K562 (cell line): ENCODE measurements around the gene WDR45B. TPM values are rescaled to one million over a fixed set of nuclear protein-coding genes. Genes with fewer than 3 reads are reported as not detected.

ENCODE experiments used
- ATAC-seq: fragments of 200-7000 bp; cut with Tn5 transposase; 3 replicates; pipeline ENCODE4 v1.9.1; 2020; ENCODE audit warnings: moderate library complexity
- BruUV-seq: library from RNA; stranded (reverse); fragments of 400-500 nt; replicated peaks from 2 replicates; lab custom pipeline; 2021; lab: Mats Ljungman, UMichigan
- CTCF ChIA-PET: fragments of 300-600 bp; formaldehyde crosslinking; extraction: SDS; loops from one replicate; lab custom pipeline; 2021; ENCODE audit warnings: low intra/inter-chr PET ratio; lab: Yijun Ruan, JAX
- POLR2A ChIA-PET: fragments of 300-600, 350-650 bp; sonication (Branson Sonifier 250); formaldehyde crosslinking; extraction: SDS; loops from one replicate; lab custom pipeline; 2021; ENCODE audit warnings: antibody characterized with exemption, inconsistent platforms; lab: Yijun Ruan, JAX
- DNase-seq, 4 experiments: peaks; one replicate each; pipeline versions ENCODE4 v3.0.0 to v3.0.0-alpha.2; 2011 to 2018; ENCODE audit warnings: low spot score in 3 of 4, mixed read lengths in 3 of 4; ENCODE audit errors: extremely low read depth in 1 of 4
- FAIRE-seq: peaks from 2 replicates; lab custom pipeline; 2011; peaks lifted over from hg19 to GRCh38; lab: Jason Lieb, UNC
- H2AFZ ChIP-seq: 2 replicates; pipeline ENCODE4 v1.6.0; 2011; ENCODE audit warnings: low read depth, low read length, control low read depth, inconsistent platforms
- H3K27ac ChIP-seq: fragments of 200-600 bp; 3 replicates; pipeline ENCODE4 v1.8.0; 2011; ENCODE audit warnings: low read depth, mild to moderate bottlenecking, control low read depth, inconsistent platforms, low read length, moderate library complexity, mixed read lengths; ENCODE audit errors: extremely low read depth
- H3K27me3 ChIP-seq, 2 experiments: fragments of 300-600 bp in 1 of 2; 2 replicates in 1 of 2; 3 replicates in 1 of 2; pipeline versions ENCODE4 v1.6.0 to v1.8.0; 2011; ENCODE audit warnings: inconsistent platforms in 2 of 2, low read length in 2 of 2, mild to moderate bottlenecking in 1 of 2, mixed read lengths in 1 of 2, moderate library complexity in 1 of 2; ENCODE audit not compliant: control insufficient read depth in 2 of 2, insufficient read depth in 2 of 2
- H3K36me3 ChIP-seq: fragments of 300-600 bp; 3 replicates; pipeline ENCODE4 v1.8.0; 2011; ENCODE audit warnings: mild to moderate bottlenecking, low read length, inconsistent platforms; ENCODE audit not compliant: control insufficient read depth, insufficient read depth
- H3K4me1 ChIP-seq, 2 experiments: fragments of 200-600 bp in 1 of 2; replicated peaks in 1 of 2; 2 replicates in 1 of 2; 3 replicates in 1 of 2; pipeline versions ENCODE4 v1.5.1 to v1.8.0; 2011; ENCODE audit warnings: inconsistent platforms in 2 of 2, low read length in 2 of 2, mild to moderate bottlenecking in 1 of 2, mixed read lengths in 1 of 2, moderate library complexity in 1 of 2; ENCODE audit not compliant: control insufficient read depth in 2 of 2, insufficient read depth in 2 of 2
- H3K4me2 ChIP-seq: 2 replicates; pipeline ENCODE4 v1.6.1; 2011; ENCODE audit warnings: low read length, control low read depth, inconsistent platforms, mixed read lengths; ENCODE audit not compliant: insufficient read depth
- H3K4me3 ChIP-seq: fragments of 200-600 bp; sonication (generic), shearing (Covaris generic); 2 replicates; pipeline ENCODE4 v1.5.1; 2016; ENCODE audit warnings: control low read depth, inconsistent platforms
- H3K79me2 ChIP-seq: fragments of 200-600 bp; 3 replicates; pipeline ENCODE4 v1.8.0; 2011; ENCODE audit warnings: low read length, inconsistent platforms; ENCODE audit not compliant: control insufficient read depth, insufficient read depth
- H3K9ac ChIP-seq, 2 experiments: 2 replicates each; pipeline versions ENCODE4 v1.6.0 to v1.6.1; 2011; ENCODE audit warnings: low read depth in 2 of 2, low read length in 2 of 2, control low read depth in 1 of 2, inconsistent platforms in 1 of 2, mild to moderate bottlenecking in 1 of 2, mixed read lengths in 1 of 2; ENCODE audit not compliant: insufficient read depth in 1 of 2
- H3K9me1 ChIP-seq: one replicate; pipeline ENCODE4 v1.6.0; 2011; ENCODE audit warnings: inconsistent platforms, mild to moderate bottlenecking, low read length, moderate library complexity; ENCODE audit not compliant: control insufficient read depth, insufficient read depth
- H3K9me3 ChIP-seq: replicated peaks from 2 replicates; pipeline ENCODE4 v1.5.1; 2011; ENCODE audit warnings: low read depth, low read length, inconsistent platforms; ENCODE audit not compliant: control insufficient read depth, insufficient read depth
- H4K20me1 ChIP-seq: replicated peaks from 2 replicates; pipeline ENCODE4 v1.6.1; 2011; ENCODE audit warnings: low read length, inconsistent platforms, mixed read lengths; ENCODE audit not compliant: control insufficient read depth, insufficient read depth
- BCL6 ChIP-seq: fragments of 250-450 bp; sonication (Bioruptor Pico); IDR thresholded peaks from 2 replicates; pipeline ENCODE4 v1.4.0; 2020
- FOXA3 ChIP-seq, 2 experiments: fragments of 450-650 bp in 1 of 2; sonication (generic) in 1 of 2; formaldehyde crosslinking; IDR thresholded peaks in 1 of 2; conservative IDR thresholded peaks in 1 of 2; 2 replicates each; pipeline versions ENCODE4 v1.4.0 to v1.8.0; 2020 to 2022; ENCODE audit warnings: mild to moderate bottlenecking in 2 of 2, missing genetic modification reagents in 1 of 2
- SIX5 ChIP-seq, 2 experiments: IDR thresholded peaks; 2 replicates each; pipeline ENCODE4 v1.6.1; 2011; ENCODE audit warnings: low read length in 2 of 2, borderline replicate concordance in 1 of 2, low read depth in 1 of 2, mild to moderate bottlenecking in 1 of 2, moderate library complexity in 1 of 2; ENCODE audit not compliant: insufficient read depth in 1 of 2
- ZBTB7A ChIP-seq: IDR thresholded peaks from 2 replicates; pipeline ENCODE4 v1.6.1; 2011; ENCODE audit warnings: low read depth, mild to moderate bottlenecking, low read length, moderate library complexity, borderline replicate concordance; ENCODE audit not compliant: control insufficient read depth
- ZNF444 ChIP-seq: fragments of 250-450 bp; sonication (Bioruptor Pico); IDR thresholded peaks from 2 replicates; pipeline ENCODE4 v1.4.0; 2020; ENCODE audit warnings: mild to moderate bottlenecking, moderate library complexity
- ZNF79 ChIP-seq: fragments of 250-450 bp; sonication (Bioruptor Pico); IDR thresholded peaks from 2 replicates; pipeline ENCODE4 v1.4.0; 2020; ENCODE audit warnings: low read depth, mild to moderate bottlenecking, moderate library complexity
- WGBS: fragments of 100-300 bp; shearing (Covaris generic); methylation state at CpG from one replicate; pipeline ENCODE4 v1.1.6; 2016; ENCODE audit warnings: low coverage, mixed read lengths; ENCODE audit not compliant: insufficient coverage; ENCODE audit errors: missing lambda C conversion rate; 5-methylcytosine and 5-hydroxymethylcytosine counted together
- in situ Hi-C: fragments of 300-500 bp; cut with MboI; formaldehyde crosslinking; loops from 4 replicates; pipeline ENCODE4 v1.15.0; 2018; ENCODE audit warnings: inconsistent platforms, mixed read lengths
- intact Hi-C: fragments of 100-400 bp; cut with micrococcal nuclease; formaldehyde crosslinking; loops from 2 replicates; pipeline ENCODE4 v1.14.2; 2022
- polyA plus RNA-seq, 8 experiments: library from polyadenylated mRNA; depleted of rRNA in 4 of 8; stranded (reverse) in 5 of 8; unstranded in 3 of 8; fragments of >200 nt; fragmentation: Nextera tagmentation in 2 of 8; fragmentation: Illumina TruSeq in 1 of 8; extraction: Ambion mirVana in 2 of 8; extraction: Trizol in 1 of 8; gene quantifications; 2 replicates each; pipeline versions ENCODE4 v1.2.1 to v1.2.3, GENCODE V29; 2011 to 2014; ENCODE audit warnings: inconsistent platforms in 1 of 8, missing spikeins in 1 of 8
- total RNA-seq, 7 experiments: library from RNA; depleted of rRNA in 6 of 7; stranded (reverse); fragments of >200 nt in 6 of 7; fragmentation: Illumina TruSeq in 2 of 7; extraction: Trizol in 2 of 7; gene quantifications; 2 replicates each; pipeline versions ENCODE4 v1.2.1 to v1.2.3, GENCODE V29; 2011 to 2021; ENCODE audit warnings: low replicate concordance in 1 of 7
- TF ChIP-seq, protein P1 (sequence below): fragments of 200-800 bp; sonication (Bioruptor generic); IDR thresholded peaks from 2 replicates; pipeline ENCODE4 v1.6.1; 2017; ENCODE audit warnings: missing genetic modification characterization, missing compliant biosample characterization
- TF ChIP-seq, protein P2 (sequence below): sonication (generic); formaldehyde crosslinking; IDR thresholded peaks from 2 replicates; pipeline ENCODE4 v1.8.0; 2023; ENCODE audit warnings: mild to moderate bottlenecking, missing genetic modification reagents
- TF ChIP-seq, protein P3 (sequence below): fragments of 250-450 bp; sonication (Bioruptor Pico); IDR thresholded peaks from 2 replicates; pipeline ENCODE4 v1.6.1; 2021; ENCODE audit warnings: mild to moderate bottlenecking
- TF ChIP-seq, protein P4 (sequence below): fragments of 250-450 bp; sonication (Bioruptor Pico); IDR thresholded peaks from 2 replicates; pipeline ENCODE4 v1.5.0; 2021; ENCODE audit warnings: mild to moderate bottlenecking, moderate library complexity

Gene WDR45B
- total and polyA plus RNA-seq, 9 of the 15 experiments (the other 6 are each of a cell fraction or from before 2014, with no cell fraction given) = 0.72 to 74.4 (median 35.9) TPM

DNA sequence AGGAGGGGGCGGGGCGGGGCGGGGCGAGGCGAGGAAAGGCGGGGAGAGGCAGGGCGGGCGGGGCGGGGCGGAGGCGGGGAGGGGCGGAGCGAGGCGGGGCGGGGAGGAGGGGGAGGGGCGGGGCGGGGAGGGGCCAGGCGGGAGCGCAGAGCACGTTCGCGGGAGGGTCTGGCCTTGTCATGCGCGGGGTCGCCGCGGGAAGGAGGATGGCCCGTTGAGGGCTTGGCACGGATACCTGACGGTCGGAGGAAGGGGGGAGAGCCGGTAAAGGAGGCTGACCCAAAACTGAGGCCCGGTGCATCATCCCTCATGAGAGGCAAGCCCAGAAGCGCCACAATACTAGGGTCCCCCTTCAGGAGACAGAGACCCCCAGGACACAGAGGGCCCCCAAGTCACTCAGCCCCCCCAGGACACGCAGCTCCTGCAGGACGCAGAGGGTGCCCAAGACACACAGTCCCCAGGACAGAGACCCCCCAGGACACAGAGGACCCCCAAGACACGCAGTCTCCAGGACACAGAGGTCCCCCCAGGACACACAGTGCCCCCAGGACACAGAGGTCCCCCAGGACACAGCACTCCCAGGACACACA lies 593 bp upstream of the WDR45B start:
- Histone ChIP-seq H2AFZ (peak overlapping the region; percentile 80), H3K27me3 (no peaks in the 10 kb centered on the region), H3K36me3 (peaks cover 20% of the 10 kb centered on the region), H3K4me2 (peak overlapping the region; percentile 70), H3K4me1 (peaks cover 11 to 44% of the 10 kb centered on the region in 2 experiments; a peak in 4 of 5 replicates), H3K9me1 (peaks cover 8% of the 10 kb centered on the region), H4K20me1 (peaks cover 18% of the 10 kb centered on the region), H3K4me3 (peak overlapping the region; percentile 29), H3K9ac (peak overlapping the region in 1 of 2 experiments; percentile 80; a peak in 2 of 4 replicates), H3K27ac (peak overlapping the region; percentile 55; the same call in 2 of the 3 replicates), H3K9me3 (no peaks in the 10 kb centered on the region), H3K79me2 (peaks cover 44% of the 10 kb centered on the region)
- WGBS = 46% methylated on average over 2 of the region's 37 CpGs
- ChIA-PET CTCF (no interaction called here), POLR2A (interaction anchor here (0.5 kb wide), 1 partner anchor 495 kb away, joined by 3 read pairs; no protein-coding TSS in a partner anchor)
- in situ Hi-C loops (no loop called here), intact Hi-C loops (no loop called here)
- no peak for FAIRE-seq
- DNase-seq = peak; percentile 48 to 89 (median 84)
- no TSS peak for BruUV-seq
- ATAC-seq = no peak
- no peak for TF ChIP-seq BCL6 (CRISPR knock-in tag)
- no peak for TF ChIP-seq ZNF79 (CRISPR knock-in tag)
- 0 out of 2 replicates have a peak, but pooled peaks have one; percentile 45 for TF ChIP-seq ZBTB7A
- TF ChIP-seq, protein P1, sequence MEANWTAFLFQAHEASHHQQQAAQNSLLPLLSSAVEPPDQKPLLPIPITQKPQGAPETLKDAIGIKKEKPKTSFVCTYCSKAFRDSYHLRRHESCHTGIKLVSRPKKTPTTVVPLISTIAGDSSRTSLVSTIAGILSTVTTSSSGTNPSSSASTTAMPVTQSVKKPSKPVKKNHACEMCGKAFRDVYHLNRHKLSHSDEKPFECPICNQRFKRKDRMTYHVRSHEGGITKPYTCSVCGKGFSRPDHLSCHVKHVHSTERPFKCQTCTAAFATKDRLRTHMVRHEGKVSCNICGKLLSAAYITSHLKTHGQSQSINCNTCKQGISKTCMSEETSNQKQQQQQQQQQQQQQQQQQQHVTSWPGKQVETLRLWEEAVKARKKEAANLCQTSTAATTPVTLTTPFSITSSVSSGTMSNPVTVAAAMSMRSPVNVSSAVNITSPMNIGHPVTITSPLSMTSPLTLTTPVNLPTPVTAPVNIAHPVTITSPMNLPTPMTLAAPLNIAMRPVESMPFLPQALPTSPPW (CRISPR knock-in tag) = peak; percentile 95
- TF ChIP-seq, protein P2, sequence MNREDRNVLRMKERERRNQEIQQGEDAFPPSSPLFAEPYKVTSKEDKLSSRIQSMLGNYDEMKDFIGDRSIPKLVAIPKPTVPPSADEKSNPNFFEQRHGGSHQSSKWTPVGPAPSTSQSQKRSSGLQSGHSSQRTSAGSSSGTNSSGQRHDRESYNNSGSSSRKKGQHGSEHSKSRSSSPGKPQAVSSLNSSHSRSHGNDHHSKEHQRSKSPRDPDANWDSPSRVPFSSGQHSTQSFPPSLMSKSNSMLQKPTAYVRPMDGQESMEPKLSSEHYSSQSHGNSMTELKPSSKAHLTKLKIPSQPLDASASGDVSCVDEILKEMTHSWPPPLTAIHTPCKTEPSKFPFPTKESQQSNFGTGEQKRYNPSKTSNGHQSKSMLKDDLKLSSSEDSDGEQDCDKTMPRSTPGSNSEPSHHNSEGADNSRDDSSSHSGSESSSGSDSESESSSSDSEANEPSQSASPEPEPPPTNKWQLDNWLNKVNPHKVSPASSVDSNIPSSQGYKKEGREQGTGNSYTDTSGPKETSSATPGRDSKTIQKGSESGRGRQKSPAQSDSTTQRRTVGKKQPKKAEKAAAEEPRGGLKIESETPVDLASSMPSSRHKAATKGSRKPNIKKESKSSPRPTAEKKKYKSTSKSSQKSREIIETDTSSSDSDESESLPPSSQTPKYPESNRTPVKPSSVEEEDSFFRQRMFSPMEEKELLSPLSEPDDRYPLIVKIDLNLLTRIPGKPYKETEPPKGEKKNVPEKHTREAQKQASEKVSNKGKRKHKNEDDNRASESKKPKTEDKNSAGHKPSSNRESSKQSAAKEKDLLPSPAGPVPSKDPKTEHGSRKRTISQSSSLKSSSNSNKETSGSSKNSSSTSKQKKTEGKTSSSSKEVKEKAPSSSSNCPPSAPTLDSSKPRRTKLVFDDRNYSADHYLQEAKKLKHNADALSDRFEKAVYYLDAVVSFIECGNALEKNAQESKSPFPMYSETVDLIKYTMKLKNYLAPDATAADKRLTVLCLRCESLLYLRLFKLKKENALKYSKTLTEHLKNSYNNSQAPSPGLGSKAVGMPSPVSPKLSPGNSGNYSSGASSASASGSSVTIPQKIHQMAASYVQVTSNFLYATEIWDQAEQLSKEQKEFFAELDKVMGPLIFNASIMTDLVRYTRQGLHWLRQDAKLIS (CRISPR knock-in tag) = no peak
- TF ChIP-seq SIX5 (IDR thresholded peaks at IDR 0.05; ENCODE audit: borderline replicate concordance in 1 of 2, insufficient read depth in 1 of 2, low read depth in 1 of 2, low read length in 2 of 2) = no peak
- TF ChIP-seq, protein P3, sequence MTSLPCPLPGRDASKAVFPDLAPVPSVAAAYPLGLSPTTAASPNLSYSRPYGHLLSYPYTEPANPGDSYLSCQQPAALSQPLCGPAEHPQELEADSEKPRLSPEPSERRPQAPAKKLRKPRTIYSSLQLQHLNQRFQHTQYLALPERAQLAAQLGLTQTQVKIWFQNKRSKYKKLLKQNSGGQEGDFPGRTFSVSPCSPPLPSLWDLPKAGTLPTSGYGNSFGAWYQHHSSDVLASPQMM (CRISPR knock-in tag) = no peak
- no peak for TF ChIP-seq FOXA3 (CRISPR knock-in tag; conservative IDR thresholded peaks at IDR 0.05 in 1 of 2, IDR thresholded peaks at IDR 0.05 in 1 of 2)
- peak; percentile 61; the same call in 1 of the 2 replicates for TF ChIP-seq ZNF444
- TF ChIP-seq, protein P4, sequence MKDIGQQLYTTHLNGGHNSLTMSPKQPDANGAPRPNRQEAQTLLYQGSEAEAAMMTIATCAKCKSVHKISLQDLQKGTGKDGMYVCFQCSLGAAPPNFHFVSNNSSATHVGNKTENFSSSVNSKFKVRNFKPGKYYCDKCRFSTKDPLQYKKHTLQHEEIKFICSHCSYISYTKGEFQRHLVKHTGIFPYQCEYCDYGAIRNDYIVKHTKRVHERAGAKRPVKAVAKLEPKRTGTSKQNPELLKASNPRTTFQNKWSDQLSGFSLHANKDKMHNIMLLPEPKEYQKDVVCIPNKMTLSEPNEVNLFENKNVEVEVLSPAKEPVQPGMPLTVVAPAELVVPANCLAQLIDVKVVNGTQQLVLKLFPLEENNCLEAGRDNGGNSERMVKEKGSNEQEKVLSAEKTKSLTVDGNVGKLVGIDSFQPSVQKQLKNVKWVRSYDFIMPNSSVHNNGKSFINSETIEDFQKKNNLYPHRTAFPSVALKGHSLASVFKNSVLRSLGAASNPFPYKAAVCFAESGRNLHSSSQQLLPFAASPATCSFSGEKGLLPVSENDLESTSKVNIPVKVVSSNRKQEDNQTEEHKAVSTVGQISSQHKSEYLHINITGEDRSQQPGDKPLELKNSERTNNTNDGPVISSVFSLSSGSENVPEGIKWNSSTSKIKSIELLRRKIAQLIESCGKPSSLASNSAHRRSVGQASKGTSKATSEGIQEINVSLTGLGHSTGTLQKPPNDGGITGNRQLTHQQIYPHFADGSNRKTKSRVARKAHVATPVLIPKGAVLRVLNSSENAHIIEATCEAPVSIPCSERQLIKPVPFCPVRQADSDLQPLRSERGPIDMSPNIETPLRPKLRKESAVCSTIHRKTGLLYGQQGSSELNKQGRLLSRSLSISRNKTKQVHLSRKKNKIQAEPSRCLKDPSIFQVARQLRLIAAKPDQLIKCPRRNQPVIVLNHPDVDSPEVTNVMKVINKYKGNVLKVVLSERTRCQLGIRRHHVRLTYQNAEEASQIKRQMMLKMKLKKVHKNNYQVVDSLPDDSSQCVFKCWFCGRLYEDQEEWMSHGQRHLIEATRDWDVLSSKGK (CRISPR knock-in tag) = no peak
